HepG2 (cell line): ENCODE measurements around the gene EVA1A. TPM values are rescaled to one million over a fixed set of nuclear protein-coding genes. Genes with fewer than 3 reads are reported as not detected.

Source experiments
- ARNT ChIP-seq: fragments of 450-650 bp; IDR thresholded peaks from 2 replicates; pipeline ENCODE4 v1.6.1; 2017
- ARNT2 ChIP-seq: sonication (generic); formaldehyde crosslinking; IDR thresholded peaks from 2 replicates; pipeline ENCODE4 v1.8.0; 2022; ENCODE audit warnings: mild to moderate bottlenecking, low read depth, missing genetic modification reagents, moderate library complexity
- BORCS8-MEF2B ChIP-seq: sonication (generic); formaldehyde crosslinking; IDR thresholded peaks from 2 replicates; pipeline ENCODE4 v1.8.0; 2022; ENCODE audit warnings: mild to moderate bottlenecking, missing genetic modification reagents
- GLI4 ChIP-seq: sonication (generic); formaldehyde crosslinking; IDR thresholded peaks from 2 replicates; pipeline ENCODE4 v1.5.1; 2020; ENCODE audit warnings: missing genetic modification reagents, mild to moderate bottlenecking, moderate library complexity, borderline replicate concordance
- HMG20B ChIP-seq: conservative IDR thresholded peaks from 2 replicates; pipeline ENCODE4 v1.6.1; 2016; ENCODE audit warnings: missing genetic modification reagents, missing compliant biosample characterization
- KDM1A ChIP-seq: IDR thresholded peaks from 2 replicates; pipeline ENCODE4 v1.6.1; 2016; ENCODE audit warnings: missing compliant biosample characterization
- KLF13 ChIP-seq: sonication (generic); formaldehyde crosslinking; IDR thresholded peaks from 2 replicates; pipeline ENCODE4 v1.4.0; 2020; ENCODE audit warnings: mild to moderate bottlenecking, missing genetic modification reagents
- MTF1 ChIP-seq: sonication (generic); formaldehyde crosslinking; IDR thresholded peaks from 2 replicates; pipeline ENCODE4 v1.5.0; 2020; ENCODE audit warnings: missing genetic modification reagents
- MZF1 ChIP-seq: sonication (generic); formaldehyde crosslinking; IDR thresholded peaks from 2 replicates; pipeline ENCODE4 v1.8.1; 2023; ENCODE audit warnings: mild to moderate bottlenecking, missing genetic modification reagents, borderline replicate concordance
- NAIF1 ChIP-seq: sonication (generic); formaldehyde crosslinking; IDR thresholded peaks from 2 replicates; pipeline ENCODE4 v1.5.0; 2020; ENCODE audit warnings: mild to moderate bottlenecking, missing genetic modification reagents, borderline replicate concordance
- SMARCE1 ChIP-seq: fragments of 450-650 bp; IDR thresholded peaks from 2 replicates; pipeline ENCODE4 v1.6.1; 2017; ENCODE audit warnings: borderline replicate concordance
- SP1 ChIP-seq, 2 experiments: fragments of 450-650 bp in 1 of 2; sonication (generic) in 1 of 2; formaldehyde crosslinking in 1 of 2; IDR thresholded peaks; 2 replicates each; pipeline versions ENCODE4 v1.4.0 to v1.6.1; 2016 to 2020; ENCODE audit warnings: missing genetic modification reagents in 1 of 2
- SPEN ChIP-seq: sonication (generic); formaldehyde crosslinking; IDR thresholded peaks from 2 replicates; pipeline ENCODE4 v1.5.1; 2020; ENCODE audit warnings: low read depth, mild to moderate bottlenecking, missing genetic modification reagents
- TCF7L2 ChIP-seq: IDR thresholded peaks from 2 replicates; pipeline ENCODE4 v1.6.1; 2011; ENCODE audit warnings: mild to moderate bottlenecking, low read depth, low read length, moderate library complexity
- TRIM22 ChIP-seq: fragments of 450-650 bp; IDR thresholded peaks from 2 replicates; pipeline ENCODE4 v1.6.1; 2017
- ZBTB37 ChIP-seq: sonication (generic); formaldehyde crosslinking; IDR thresholded peaks from 2 replicates; pipeline ENCODE4 v1.4.0; 2020; ENCODE audit warnings: mild to moderate bottlenecking, missing genetic modification reagents
- ZFP82 ChIP-seq: sonication (generic); formaldehyde crosslinking; IDR thresholded peaks from 2 replicates; pipeline ENCODE4 v1.5.1; 2020; ENCODE audit warnings: mild to moderate bottlenecking, missing genetic modification reagents, borderline replicate concordance
- ZNF10 ChIP-seq: sonication (generic); formaldehyde crosslinking; IDR thresholded peaks from 2 replicates; pipeline ENCODE4 v1.4.0; 2020; ENCODE audit warnings: mild to moderate bottlenecking, low read depth, missing genetic modification reagents, borderline replicate concordance
- ZNF124 ChIP-seq: sonication (generic); formaldehyde crosslinking; IDR thresholded peaks from 2 replicates; pipeline ENCODE4 v1.4.0; 2020; ENCODE audit warnings: missing genetic modification reagents
- ZNF501 ChIP-seq: sonication (generic); formaldehyde crosslinking; IDR thresholded peaks from 2 replicates; pipeline ENCODE4 v1.5.1; 2020; ENCODE audit warnings: mild to moderate bottlenecking, moderate library complexity, missing genetic modification reagents
- ZNF510 ChIP-seq: sonication (generic); formaldehyde crosslinking; IDR thresholded peaks from 2 replicates; pipeline ENCODE4 v1.4.0; 2020; ENCODE audit warnings: low read depth, mild to moderate bottlenecking, missing genetic modification reagents
- ZNF512B ChIP-seq: sonication (generic); formaldehyde crosslinking; IDR thresholded peaks from 2 replicates; pipeline ENCODE4 v1.5.1; 2020; ENCODE audit warnings: missing genetic modification reagents, mild to moderate bottlenecking, borderline replicate concordance
- ZNF530 ChIP-seq: sonication (generic); formaldehyde crosslinking; IDR thresholded peaks from 2 replicates; pipeline ENCODE4 v1.5.0; 2020; ENCODE audit warnings: low read depth, mild to moderate bottlenecking, missing genetic modification reagents
- ZSCAN30 ChIP-seq: sonication (generic); formaldehyde crosslinking; IDR thresholded peaks from 2 replicates; pipeline ENCODE4 v1.5.0; 2020; ENCODE audit warnings: mild to moderate bottlenecking, missing genetic modification reagents
- polyA plus RNA-seq, 8 experiments: library from polyadenylated mRNA; depleted of rRNA in 3 of 8; stranded (reverse) in 7 of 8; unstranded in 1 of 8; fragments of >200 nt; fragmentation: Illumina TruSeq in 4 of 8; extraction: Trizol in 4 of 8; gene quantifications; 2 replicates each; pipeline versions ENCODE4 v1.2.1 to v1.2.3, GENCODE V29; 2011 to 2016; ENCODE audit warnings: low read depth in 4 of 8, missing spikeins in 1 of 8, mixed read lengths in 1 of 8; ENCODE audit not compliant: insufficient read depth in 1 of 8
- total RNA-seq, 5 experiments: library from RNA; depleted of rRNA; stranded (reverse); fragments of >200 nt; fragmentation: Illumina TruSeq; extraction: Trizol; gene quantifications; 2 replicates each; pipeline ENCODE4 v1.2.3, GENCODE V29; 2016; ENCODE audit warnings: low read depth in 1 of 5

EVA1A gene
- total and polyA plus RNA-seq, 2 of the 13 experiments (the other 11 are each of a cell fraction or from before 2014, with no cell fraction given), result 57.5 to 57.8 TPM

GRCh38 chr2:75516378-75517360 lies 44.1 kb downstream of the EVA1A start (continued):
- no peak for TF ChIP-seq ZNF512B (CRISPR knock-in tag)
- TF ChIP-seq HMG20B, result peak; percentile 87
- peak; percentile 73; the same call in 1 of the 2 replicates for TF ChIP-seq ARNT2 (CRISPR knock-in tag)
- no peak; the same call in 1 of the 2 replicates for TF ChIP-seq NAIF1 (CRISPR knock-in tag)
- TF ChIP-seq SP1 (IDR thresholded peaks at IDR 0.05), result no peak
- TF ChIP-seq SP1 (CRISPR knock-in tag; IDR thresholded peaks at IDR 0.05), result peak; percentile 25; the same call in 1 of the 2 replicates
- TF ChIP-seq ZNF501, result 0 out of 2 replicates have a peak, but pooled peaks have one; percentile 36
- no peak for TF ChIP-seq ZNF530 (CRISPR knock-in tag)
- no peak for TF ChIP-seq TRIM22
- TF ChIP-seq GLI4 (CRISPR knock-in tag), result no peak
- no peak; the same call in 1 of the 2 replicates for TF ChIP-seq BORCS8-MEF2B
- TF ChIP-seq TCF7L2, result peak; percentile 45; the same call in 1 of the 2 replicates
- no peak; the same call in 1 of the 2 replicates for TF ChIP-seq KDM1A (CRISPR knock-in tag)
- TF ChIP-seq MZF1 (CRISPR knock-in tag), result no peak
- TF ChIP-seq ARNT, result no peak
- peak; percentile 97 for TF ChIP-seq ZNF124 (CRISPR knock-in tag)
- TF ChIP-seq MTF1 (CRISPR knock-in tag), result no peak
- TF ChIP-seq KLF13 (CRISPR knock-in tag), result no peak
- TF ChIP-seq ZFP82 (CRISPR knock-in tag), result 0 out of 2 replicates have a peak, but pooled peaks have one; percentile 2
- TF ChIP-seq SMARCE1, result peak; percentile 69; the same call in 1 of the 2 replicates
- peak; percentile 87 for TF ChIP-seq ZNF510 (CRISPR knock-in tag)
- TF ChIP-seq ZSCAN30 (CRISPR knock-in tag), result no peak
- peak; percentile 65; the same call in 1 of the 2 replicates for TF ChIP-seq ZBTB37 (CRISPR knock-in tag)
- no peak for TF ChIP-seq ZNF10 (CRISPR knock-in tag)
- peak; percentile 72; the same call in 1 of the 2 replicates for TF ChIP-seq SPEN (CRISPR knock-in tag)
